Activated CD8-positive, alpha-beta memory T cell treated with anti-CD3 and anti-CD28 coated beads, Interleukin-2, amount 50 U/mL, for 4 hours (primary cell): Measurements from ENCODE around the gene CUBN.

Experiments
- DNase-seq: peaks from one replicate; pipeline ENCODE4 v3.0.0-alpha.2; 2020

Gene CUBN

DNA sequence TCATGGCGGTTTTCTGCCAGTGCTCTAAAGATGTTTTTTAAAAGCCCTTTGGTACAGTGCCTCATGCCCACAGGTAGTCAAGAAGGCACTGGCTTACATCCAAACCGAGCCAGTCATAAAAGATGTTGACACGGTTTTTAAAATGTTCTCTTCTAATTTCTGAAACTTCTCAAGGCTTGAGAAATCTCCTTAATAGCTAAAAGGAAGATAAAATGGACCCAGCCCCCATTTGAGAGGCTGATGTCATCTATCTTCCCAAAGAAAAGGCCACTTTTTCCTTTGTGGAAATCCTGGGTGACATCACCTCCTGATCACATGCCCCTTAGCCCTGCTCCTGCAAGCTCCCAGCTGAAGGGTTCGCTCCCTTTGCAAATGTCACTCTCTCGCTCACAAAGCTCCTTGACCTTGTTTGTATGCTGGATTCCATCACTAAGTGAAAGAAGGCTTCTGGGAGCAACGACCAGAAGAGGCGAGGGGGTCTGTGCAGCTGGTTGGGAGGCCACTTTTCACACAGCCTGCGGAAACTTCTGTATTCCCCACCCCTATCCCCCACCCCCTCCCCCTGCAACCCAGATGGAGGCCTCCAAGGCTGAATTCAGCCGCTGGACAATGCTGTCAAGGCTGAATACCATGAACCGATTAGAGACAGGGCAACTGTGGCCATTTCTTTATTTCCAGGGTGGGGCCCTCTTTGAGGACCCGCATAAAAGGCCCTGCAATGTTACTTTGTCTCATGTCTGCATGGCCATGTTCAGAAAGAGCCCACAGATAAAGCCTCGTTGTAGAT is 122.8 kb downstream of the CUBN start:
- no peak for DNase-seq

DNA sequence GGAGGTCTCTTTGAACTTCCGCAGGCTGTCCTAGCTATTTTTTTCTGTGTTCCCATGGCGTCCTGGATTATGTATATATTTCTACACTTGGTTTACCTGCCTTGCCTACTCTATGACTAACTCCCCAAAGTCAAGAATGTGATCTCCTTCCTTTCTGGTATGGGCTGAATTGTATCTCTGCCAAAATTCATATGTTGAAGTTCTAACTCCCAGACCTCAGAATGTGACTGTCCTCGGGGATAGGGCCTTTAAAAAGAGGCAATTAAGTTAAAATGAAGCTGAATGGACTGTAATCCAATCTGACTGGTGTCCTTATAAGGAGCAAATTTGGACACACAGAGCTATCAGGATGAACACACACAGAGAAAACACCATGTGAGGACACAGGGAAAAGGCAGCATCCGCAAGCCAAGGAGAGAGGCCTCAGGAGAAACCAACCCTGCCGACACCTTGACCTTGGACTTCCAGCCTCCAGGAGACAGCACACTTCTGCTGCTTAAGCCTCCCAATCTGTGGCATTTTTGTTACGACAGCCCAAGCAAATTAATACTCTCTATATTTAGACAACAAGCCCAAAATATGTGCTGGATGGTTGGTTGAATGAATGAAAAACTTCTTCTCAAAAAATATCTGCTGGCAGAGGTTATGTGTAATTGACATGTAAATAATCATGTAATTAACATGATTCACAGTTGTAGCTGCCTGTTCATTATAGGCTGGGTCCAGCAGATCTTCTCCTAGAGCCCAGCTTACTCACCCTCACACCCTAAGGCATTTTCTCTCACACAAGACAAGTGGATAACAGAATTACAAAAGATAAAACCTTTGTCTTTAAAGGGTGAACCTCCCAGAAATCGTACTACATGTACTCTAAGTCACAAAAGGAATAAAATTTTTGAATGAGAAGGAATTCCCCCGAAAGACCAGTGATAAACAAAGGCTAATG is 123.7 kb downstream of the CUBN start:
- DNase-seq = no peak

DNA sequence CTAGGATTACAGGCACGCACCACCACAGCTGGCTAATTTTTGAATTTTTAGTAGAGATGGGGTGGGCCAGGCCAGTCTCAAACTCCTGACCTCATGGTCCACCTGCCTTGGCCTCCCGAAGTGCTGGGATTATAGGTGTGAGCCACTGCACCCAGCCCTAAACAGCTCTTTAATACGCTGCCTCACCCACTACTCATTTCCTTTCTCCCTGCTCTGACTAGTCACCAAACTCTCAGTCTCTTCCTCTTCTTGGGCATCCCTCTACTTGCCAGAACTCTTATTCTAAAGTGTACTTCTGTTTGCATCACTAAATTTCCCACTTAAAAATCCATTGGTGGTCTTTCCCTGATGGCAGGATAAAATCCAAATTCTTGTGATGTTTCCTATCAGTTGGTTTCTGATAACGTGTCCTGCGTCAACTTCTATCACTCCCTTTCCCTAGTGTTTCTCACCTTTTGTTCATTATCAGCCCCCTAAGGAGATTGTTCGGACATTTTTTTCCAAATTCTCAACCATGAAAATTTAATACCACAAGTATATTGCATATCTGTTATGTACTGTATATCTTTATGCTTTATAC is 124.7 kb downstream of the CUBN start:
- DNase-seq = no peak

DNA sequence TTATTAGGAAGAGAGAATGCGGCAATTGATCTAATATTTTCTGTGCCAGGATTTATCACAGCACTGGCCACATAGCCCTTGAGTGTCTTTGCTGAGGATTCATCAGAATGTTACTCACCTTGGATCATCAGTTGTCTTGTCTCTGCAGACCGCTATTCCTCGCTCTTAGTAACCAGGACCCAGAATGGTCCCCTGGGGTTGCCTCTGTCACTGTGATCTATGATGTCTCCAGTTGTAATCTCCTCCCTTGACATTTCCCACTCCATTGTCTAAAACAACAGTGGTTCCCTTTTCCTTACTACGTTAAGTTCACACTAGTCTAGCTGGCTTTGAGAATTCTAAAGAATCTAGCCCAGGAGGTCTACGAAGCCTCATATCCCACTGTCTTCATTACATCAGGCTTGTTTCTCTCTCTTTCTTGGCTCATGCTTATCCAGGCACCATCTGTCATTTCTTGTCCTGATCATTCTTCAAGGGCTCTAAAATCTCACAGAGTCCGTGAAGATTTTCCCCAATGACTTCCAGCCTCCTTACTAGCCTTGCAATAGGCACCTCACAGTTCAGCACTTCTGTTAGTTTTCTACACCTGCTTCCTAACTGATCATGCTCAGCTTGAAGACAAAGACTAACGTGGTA is 125.8 kb downstream of the CUBN start:
- no peak for DNase-seq

DNA sequence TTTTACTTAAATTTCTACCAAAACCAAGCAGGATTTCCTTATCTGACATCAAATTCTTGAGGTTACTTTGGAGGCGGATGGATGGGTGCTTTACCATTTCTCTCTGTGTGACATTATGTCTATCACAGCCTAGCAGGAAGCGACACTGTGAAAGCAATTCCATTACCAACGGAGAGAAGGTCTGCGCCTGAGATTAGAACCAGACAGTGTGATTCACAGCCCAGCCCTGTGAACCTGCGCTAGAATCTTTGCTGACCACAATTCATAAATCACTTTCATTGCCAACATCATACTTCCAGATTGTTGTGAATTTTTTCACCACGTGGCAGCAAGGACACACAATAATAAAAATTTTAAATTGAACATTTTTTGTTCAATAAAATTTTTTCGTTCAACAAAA is 126.5 kb downstream of the CUBN start:
- peak; percentile 65 for DNase-seq

DNA sequence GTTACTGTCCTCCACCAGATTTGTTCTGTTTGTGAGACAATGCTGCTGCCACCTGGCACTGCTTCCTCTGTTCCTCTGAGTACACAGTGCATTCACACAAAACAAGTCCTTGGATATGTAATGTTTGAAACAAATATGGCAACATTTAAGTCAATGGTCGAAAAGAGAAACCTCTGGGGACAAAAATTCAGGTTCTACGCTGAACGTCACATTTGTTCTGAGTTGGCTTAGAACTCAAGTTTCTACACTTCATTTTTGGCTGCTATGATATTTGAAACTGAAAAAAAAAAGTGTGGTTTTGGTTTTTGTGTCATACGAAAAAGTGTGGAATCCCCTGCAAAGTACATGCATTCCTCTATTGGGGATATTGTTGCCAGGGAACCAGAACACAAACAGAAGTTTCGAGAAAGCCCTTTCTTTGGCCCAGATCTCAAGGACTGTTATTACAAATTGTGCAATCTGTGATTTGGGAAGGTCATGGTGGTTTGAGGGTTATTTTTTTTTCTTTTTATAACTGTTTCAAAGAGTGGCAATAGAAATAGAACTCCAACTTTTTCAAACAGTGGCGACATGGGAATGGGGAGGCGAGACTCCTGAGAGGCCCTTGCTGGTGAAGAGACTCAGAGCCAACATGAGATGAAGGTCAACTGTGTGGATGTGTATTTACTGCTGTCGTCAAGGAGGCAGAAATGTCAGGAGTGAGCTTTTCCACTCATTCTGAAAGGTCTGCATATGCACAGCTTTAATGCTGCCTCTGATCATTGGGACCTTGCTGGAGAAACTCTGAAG is 127.5 kb downstream of the CUBN start:
- no peak for DNase-seq

DNA sequence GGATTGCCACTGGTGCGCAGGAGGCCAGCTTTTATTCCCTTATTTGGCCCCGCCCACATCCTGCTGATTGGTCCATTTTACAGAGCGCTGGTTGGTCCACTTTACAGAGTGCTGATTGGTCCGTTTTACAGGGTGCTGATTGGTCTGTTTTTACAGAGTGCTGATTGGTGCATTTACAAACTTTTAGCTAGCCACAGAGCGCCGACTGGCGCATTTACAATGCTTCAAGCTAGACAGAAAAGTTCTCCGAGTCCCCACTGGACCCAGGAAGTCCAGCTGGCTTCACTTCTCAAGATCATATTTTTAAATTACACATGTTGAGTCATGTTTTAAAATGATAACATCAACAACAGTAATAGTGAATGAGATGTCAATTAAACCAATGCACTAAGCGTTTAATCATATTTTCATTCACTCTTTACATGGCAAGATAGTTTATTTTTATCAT is 128.3 kb downstream of the CUBN start:
- no peak for DNase-seq

DNA sequence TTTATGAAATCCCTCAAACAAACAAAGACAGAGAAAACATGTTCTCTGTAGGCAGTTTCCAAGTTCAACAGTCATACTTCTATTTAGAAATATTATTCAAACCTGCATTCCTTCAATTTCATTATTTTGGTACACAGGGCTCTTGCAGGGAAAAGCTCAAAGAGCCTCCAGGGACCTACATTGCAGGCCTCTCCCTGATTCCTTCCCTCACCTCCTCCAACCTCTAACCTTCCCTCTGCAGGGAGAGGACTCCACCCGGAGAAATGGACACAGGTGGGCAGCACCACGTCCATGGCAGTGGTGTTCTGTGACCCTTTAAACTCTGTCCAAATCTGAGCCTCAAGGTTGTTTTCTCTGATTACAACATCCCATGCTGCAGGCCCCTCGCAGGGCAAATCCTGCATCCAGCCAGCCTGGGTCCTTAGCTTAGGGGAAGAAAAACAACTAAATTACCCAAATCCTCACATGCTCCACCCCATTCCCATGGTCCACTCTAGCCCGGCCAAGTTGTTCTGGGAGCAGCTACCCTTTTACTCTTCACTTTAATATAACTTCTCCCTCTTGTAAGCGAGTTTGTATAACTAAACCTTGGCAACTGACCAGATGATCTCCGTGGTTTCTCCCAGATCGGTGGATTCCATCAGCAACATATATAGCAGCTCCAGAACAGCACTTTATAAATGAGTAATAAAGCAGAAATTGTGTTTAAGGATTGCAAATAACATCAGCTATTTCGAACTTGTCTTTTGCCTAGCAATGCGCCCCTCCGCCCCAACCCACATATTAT is 129.8 kb downstream of the CUBN start:
- DNase-seq = no peak

DNA sequence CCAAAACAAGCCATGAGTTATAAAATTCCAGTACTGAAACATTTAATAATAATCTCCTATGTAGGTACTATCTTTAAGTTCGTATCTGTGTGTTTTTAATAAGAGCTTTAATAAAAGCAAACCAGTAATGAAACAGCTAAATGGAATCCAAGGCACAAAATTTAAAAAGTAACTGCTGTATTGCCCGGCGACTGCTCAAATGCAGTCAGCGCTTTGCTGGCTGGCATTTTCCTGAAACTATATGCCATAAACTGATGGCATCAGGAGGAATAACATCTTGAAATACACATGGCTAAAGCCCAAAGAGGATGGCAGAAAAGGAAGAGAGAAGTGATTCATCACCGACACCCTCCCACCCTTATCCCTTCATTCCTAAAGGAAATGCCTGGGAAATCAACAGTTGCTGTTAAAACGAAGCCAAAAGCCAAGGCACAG is 133.1 kb downstream of the CUBN start:
- DNase-seq = no peak

DNA sequence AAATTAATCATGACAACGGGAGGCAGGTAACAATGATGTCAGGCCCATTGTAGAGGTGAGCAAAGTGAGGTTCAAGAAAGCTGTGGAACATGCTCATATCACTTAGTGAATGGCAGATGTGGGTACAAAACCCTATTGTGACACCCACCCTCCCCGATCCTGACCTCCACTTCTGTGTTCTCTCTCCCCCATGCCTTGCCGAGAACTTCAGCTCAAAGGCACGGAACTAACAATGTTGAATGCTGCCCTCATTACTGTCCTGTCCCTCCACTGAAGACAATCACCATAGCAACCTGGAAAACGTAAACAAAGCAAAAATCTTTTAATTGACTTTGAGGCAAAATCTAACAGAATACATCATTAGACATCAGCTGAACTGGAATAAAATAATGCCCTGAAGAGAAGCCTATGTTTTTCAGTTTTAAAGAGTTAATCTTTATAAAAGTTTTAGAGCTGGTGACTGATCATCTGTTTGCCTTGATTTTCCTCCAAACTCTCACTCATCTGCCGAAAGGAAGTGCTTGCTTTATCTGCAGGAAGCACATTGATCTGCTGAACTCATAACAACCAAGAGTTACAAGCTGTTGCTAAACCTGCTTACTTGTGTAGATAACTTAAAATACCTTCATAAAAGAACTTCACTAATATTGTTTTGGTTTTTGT is 133.6 kb downstream of the CUBN start:
- DNase-seq = no peak

DNA sequence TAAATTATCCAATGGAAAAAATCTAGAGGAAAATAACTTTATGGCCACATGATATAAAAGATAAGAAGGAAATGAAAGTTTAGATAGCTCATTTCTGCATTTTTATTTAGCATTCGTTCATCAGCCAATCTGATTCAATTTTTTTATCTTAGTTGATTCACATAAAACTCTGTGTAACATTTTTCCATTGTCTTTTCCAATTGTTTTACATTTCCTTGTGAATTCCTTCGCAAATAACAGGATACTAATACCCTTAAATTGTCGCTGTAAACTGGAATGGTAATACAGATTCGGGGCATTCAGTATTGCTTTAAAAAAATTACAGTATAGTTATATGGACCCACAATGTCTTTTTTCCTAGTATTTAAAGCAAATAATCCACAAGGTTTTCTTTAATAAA is 136.4 kb downstream of the CUBN start:
- no peak for DNase-seq

DNA sequence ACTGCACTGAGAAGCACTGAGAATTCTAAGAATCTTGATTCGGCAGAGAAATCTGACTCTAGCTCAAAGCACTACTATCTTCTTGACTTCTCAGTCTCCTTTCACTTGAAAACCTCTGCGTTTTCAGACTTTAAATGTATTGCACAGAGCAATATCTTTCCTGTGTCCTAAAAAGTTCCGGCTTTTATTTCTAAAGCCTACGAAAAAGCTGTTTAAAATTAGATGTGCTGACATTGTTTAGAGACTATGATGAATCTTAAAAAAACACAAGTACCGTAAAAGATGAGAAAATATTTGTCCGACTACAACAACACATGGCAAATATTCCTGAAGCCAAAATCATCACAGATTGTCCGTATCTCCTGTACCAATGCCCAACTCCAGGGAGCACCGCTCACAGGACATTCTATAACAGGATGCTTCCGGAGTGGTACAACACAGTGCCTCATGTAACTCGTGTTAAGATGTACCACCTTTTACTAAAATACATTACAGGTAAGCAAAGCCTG is 136.9 kb downstream of the CUBN start:
- DNase-seq = no peak

DNA sequence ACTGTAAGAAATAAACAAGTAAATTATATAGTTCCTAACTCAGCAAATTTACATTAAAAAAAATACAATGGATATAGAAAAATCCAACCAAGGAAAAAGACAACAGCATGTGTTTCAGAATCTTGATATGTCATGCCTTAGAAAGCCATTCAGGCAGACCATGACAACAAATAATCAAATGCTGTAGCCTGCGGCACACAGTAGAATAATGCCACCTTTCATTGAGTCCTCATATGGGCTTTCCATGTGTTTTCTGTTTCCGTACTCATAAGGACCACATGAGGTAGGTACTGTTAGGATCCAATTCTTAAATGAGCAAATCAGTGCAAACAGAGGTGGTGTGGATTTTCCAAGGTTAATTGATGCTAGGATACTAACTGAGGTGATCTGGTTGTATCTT is 138.6 kb downstream of the CUBN start:
- no peak for DNase-seq

DNA sequence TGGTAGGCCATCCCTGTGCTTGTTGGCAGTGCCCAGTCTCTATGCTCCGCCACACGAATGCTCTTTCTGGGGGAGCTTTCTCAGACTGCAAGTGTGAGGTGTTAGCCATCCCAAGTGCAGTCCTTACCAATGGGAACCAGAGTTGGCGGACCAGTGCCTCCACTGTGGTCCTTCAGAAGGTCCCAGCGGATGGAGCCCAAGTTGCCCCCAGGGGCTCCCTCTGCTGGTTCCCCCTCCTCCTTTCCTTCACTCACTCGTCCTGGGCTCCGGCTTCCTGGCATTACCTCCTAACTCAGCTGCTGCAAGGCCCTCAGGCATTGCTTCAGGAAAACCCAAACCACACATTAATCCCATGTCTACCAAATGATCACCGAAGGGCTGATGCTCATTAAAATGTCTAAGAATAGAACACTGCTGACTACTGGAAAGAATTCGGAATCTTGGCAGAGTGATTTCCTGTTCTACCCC is 139.8 kb downstream of the CUBN start:
- no peak for DNase-seq

DNA sequence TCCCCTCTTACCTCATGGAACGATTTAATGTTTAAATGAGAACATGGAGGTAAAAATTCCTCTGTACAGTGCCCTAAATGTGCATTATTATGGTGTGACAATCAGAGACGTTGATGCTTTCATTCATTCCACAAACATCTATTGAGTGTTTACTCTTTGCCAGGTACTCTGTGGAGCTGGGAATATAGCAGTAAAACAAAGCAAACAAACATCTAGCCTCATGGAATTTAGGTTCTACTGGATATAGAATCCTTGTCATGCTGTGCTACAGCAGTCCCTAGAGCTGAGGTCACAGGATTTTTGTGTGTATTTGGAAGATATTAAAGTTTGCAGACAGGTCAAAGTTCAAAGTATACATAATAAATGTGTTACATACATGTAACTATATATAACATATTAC is 140.7 kb downstream of the CUBN start:
- DNase-seq = no peak

DNA sequence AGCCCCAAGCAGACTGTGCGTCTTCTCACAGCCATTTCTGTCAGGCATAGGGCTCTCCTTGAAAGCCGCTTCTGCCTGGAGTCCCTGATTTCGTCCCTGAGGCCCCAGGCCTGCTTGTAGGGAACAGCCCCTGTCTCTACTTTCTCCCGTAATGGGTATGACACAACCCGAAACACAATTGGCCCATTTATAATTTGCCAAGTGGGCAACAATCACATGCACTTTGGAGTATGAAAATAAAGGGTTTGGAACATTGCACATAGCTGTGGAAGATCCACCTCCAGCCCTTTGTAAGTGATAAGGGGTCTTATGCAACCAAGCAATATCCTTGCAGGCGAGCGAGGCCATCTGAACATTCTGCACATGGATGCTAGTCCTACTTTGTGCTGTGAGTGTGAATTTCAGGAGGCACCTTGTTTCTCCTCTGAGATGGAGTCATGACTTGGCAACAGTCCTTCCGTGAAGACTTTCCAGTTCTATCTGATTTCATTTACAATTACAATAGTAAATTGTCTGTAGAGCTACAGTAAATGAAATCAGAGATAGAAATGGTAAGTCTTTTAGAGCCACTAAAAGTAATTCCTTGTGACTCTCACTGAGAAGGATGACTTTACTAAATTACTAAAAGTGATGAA is 141.5 kb downstream of the CUBN start:
- DNase-seq = no peak

DNA sequence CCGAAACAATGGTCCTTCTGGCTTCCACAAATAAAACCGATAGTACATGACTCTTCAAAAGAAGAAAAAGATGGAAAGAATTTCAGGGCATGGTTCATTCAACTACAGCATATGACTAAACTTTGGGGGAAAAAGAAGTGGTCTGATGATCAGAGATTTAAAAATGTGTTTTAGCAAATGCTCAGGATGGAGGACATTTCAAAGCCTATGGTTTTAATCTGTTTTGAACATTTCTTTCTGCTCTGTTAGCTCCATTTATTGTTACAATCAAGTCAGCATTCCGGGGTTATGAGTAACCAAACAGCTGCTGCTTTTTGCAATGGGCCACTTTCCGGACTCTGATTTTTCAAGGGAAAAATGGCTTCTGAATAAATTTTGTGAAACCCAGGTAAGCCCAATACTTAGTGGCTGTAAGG is 142.4 kb downstream of the CUBN start:
- no peak for DNase-seq

DNA sequence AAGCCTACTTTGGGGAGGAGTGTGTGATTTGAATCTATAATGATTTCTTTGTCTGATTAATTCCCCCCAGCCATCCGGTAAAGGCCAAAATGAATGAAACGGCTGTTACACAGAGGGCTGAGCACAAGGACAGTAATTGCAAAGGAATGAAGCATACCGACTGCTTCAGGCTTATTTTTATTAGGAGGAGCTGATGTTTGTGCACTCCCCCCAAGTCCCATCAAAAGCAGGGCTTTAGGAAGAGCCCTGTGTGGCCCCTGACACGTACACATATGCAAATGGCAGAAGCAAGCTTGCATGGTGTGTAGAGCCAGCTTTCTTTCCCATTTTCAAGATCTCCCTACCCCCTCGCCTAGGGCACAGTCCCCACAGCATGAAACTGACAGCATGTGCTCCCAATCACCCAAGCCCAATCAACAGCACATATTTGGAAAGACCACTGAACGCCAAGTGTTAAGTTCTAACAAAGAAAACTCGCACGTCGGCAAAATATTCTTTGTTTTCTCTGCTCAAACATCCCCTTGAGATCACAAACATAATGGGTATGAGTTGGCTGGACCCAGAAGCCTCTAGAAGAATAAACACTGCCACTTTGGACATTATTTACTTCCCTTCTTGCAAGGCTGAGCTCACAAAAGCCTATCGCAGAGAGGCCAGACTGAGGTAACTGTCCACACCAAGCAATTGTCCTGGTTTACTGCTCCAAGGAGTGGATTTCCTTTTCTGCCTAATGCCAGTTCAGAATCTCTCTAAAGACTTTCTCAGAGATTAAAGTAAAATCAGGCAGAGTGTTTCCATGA is 143.0 kb downstream of the CUBN start:
- no peak for DNase-seq

DNA sequence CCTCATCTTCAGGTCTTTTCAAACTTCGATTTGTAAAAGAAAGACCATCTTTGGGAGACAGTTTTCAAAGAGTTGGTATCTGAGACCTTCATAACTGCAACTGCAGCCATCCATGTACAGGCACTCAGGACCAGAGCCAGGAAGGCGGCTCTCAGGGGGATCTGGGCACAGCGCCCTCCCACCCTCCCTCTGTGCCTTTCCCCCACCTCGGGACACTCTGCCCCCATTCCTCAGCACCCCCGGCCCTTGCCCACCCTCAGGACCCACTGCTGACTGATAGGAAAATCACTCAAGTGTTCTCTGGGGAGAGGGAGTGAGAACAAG is 143.6 kb downstream of the CUBN start:
- DNase-seq = no peak
